HFFc6 (cell line): ENCODE data around the gene ZNF559. TPM values are rescaled to one million over a fixed set of nuclear protein-coding genes. Genes with fewer than 3 reads are reported as not detected.
A peak's percentile ranks its signal among the peaks of the same experiment; 100 is the strongest.

Experiments
- DNase-seq: peaks from one replicate; pipeline ENCODE4 v3.0.0-alpha.2; 2018
- H3K27ac Mint-ChIP-seq: 2 replicates; pipeline ENCODE4 v1.8.0; 2020; ENCODE audit warnings: mild to moderate bottlenecking, mixed read lengths
- H3K27me3 Mint-ChIP-seq: 2 replicates; pipeline ENCODE4 v1.8.0; 2021; ENCODE audit warnings: mild to moderate bottlenecking, moderate library complexity, mixed read lengths; ENCODE audit not compliant: insufficient read depth
- H3K36me3 Mint-ChIP-seq: 2 replicates; pipeline ENCODE4 v1.8.0; 2021; ENCODE audit warnings: low read depth, mixed read lengths
- H3K4me1 Mint-ChIP-seq: 2 replicates; pipeline ENCODE4 v1.8.0; 2020; ENCODE audit warnings: low read depth, mixed read lengths
- H3K4me3 Mint-ChIP-seq: 2 replicates; pipeline ENCODE4 v1.8.0; 2020; ENCODE audit warnings: mild to moderate bottlenecking, moderate library complexity, mixed read lengths
- H3K9me3 Mint-ChIP-seq: 2 replicates; pipeline ENCODE4 v1.8.0; 2020; ENCODE audit warnings: mild to moderate bottlenecking, mixed read lengths
- CTCF ChIP-seq: fragments of 200-600 bp; sonication (generic); IDR thresholded peaks from 2 replicates; pipeline ENCODE4 v1.5.0; 2021; ENCODE audit warnings: antibody characterized with exemption, mild to moderate bottlenecking
- total RNA-seq, 6 experiments: library from RNA; stranded (reverse); fragmentation: NEBNext Ultra II Directional; extraction: Animal tissue kit (Norgen Biotek cat#: 25700); gene quantifications; 2 replicates in 1 of 6; 3 replicates in 5 of 6; pipeline ENCODE4 v1.2.3, GENCODE V29; 2021

ZNF559 gene
- total RNA-seq, 6 experiments from 2014 or later = 9.2 to 13.8 (median 11.5) TPM

DNA sequence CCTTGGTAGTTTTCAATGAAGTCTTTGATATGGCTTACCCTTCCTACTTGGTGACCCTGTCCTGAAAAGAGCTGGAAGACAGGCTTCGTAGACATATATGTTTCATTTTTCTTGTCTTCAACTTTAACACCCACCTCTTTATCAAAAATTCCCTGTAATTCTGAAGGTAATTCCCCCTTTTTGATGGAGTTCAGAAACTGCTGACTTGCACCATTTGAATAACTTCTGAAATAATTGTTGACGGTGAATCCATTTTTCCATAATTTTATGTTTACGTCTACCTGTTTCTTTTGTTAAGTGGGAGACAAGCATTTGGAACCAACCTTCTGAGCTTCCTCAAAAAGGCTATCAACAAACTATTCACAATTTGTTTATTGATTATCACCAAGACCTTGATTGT, 24.3 kb downstream of the ZNF559 start:
- peaks cover 93% of the 10 kb centered on the region for H3K9me3 Mint-ChIP-seq
- peaks cover 78% of the 10 kb centered on the region for H3K36me3 Mint-ChIP-seq

DNA sequence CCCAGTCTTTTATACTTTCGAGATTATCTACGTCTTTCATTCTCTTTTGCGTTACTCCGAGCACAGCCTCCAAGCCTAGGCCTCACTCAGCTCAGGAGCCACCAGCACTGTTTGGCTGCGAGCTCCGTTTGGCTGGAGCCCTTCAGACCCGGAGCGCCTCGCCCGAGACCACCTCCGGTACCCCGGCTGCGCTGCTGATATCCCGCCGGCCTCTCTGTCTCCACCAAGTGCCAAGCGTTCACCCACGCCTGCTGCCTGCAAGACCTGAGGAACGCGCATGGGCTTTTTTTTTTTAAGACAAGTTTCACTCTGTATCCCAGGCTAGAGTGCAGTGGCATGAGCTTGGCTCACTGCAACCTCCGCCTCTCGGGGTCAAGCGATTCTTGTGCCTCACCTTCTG, 24.7 kb downstream of the ZNF559 start:
- no peak for DNase-seq
- no peaks in the 10 kb centered on the region; the same call in 1 of the 2 replicates for H3K27me3 Mint-ChIP-seq
- H3K9me3 Mint-ChIP-seq = peaks cover 91% of the 10 kb centered on the region
- no peak for TF ChIP-seq CTCF
- no peak overlapping the region for H3K4me3 Mint-ChIP-seq
- H3K36me3 Mint-ChIP-seq = peaks cover 75% of the 10 kb centered on the region
- no peaks in the 10 kb centered on the region for H3K4me1 Mint-ChIP-seq
- H3K27ac Mint-ChIP-seq = no peak overlapping the region

More for the DNA sequence above, 24.3 kb downstream of the ZNF559 start:
- Mint-ChIP-seq H3K4me3 (no peak overlapping the region), H3K27ac (no peak overlapping the region), H3K27me3 (no peaks in the 10 kb centered on the region; the same call in 1 of the 2 replicates), H3K4me1 (no peaks in the 10 kb centered on the region)
- DNase-seq = no peak
- no peak for TF ChIP-seq CTCF

GRCh38 chr19:9352505-9352904, 28.5 kb downstream of the ZNF559 start:
- no peak overlapping the region for H3K27ac Mint-ChIP-seq
- H3K4me1 Mint-ChIP-seq = no peaks in the 10 kb centered on the region
- H3K36me3 Mint-ChIP-seq = peaks cover 66% of the 10 kb centered on the region
- DNase-seq = no peak
- H3K27me3 Mint-ChIP-seq = no peaks in the 10 kb centered on the region; the same call in 1 of the 2 replicates
- no peak overlapping the region for H3K4me3 Mint-ChIP-seq
- no peak for TF ChIP-seq CTCF
- peaks cover 87% of the 10 kb centered on the region for H3K9me3 Mint-ChIP-seq

DNA sequence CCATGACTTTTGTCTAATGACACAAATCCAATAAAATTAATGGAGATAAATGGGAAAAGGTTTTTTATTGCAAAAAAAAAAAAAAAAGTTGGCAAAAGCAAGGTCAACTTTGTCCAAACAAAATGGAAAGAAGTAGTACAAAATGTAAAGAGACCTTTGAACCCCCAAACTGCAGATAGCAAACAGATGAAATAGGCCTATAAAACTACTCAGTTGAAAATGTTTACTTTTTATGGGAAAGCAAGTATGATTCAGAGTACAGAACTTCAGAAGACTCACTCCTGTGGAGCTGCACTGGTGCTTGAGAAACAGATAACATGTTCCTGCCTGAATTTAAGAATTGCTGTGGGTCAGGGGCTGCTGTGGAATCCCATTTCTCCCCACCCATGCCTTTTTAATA, 29.0 kb downstream of the ZNF559 start:
- Mint-ChIP-seq H3K4me1 (no peaks in the 10 kb centered on the region), H3K4me3 (no peak overlapping the region), H3K27me3 (no peaks in the 10 kb centered on the region; the same call in 1 of the 2 replicates), H3K27ac (no peak overlapping the region), H3K9me3 (peaks cover 89% of the 10 kb centered on the region), H3K36me3 (peaks cover 68% of the 10 kb centered on the region)
- DNase-seq = no peak
- no peak for TF ChIP-seq CTCF

GRCh38 chr19:9354651-9355050, 30.7 kb downstream of the ZNF559 start:
- Mint-ChIP-seq H3K4me3 (no peak overlapping the region), H3K36me3 (peaks cover 62% of the 10 kb centered on the region), H3K27ac (no peak overlapping the region), H3K27me3 (peaks cover 2% of the 10 kb centered on the region; the same call in 1 of the 2 replicates), H3K9me3 (peaks cover 84% of the 10 kb centered on the region), H3K4me1 (no peaks in the 10 kb centered on the region)
- DNase-seq = no peak
- TF ChIP-seq CTCF = no peak

DNA sequence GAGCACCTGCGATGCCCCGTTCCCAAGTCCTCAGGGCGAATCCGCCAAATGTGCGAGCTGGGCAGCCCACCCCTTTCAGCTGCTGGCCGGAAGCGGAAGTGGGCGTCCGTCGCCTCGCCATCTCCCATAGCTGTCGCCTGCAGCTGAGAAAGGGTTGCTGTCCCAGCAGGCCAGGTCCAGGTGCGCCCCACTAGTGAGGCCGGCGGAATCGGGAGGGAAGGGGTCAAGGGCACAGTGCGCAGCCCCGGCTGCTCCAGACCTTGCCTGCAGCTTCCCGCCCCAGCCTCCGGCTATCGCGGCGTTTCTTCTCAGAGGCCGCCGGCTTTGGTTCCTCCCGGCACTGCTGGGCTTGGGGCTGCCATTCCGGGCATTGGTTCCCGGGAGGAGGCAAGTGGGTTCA, 38.9 kb downstream of the ZNF559 start, which contains the start of gene ZNF177:
Gene ZNF177 (plus strand): TSS at position 109 of the 400 bp plus-strand sequence. CDS start 15,299 bp downstream, outside the sequence.
- no peak for DNase-seq
- no peak for TF ChIP-seq CTCF
- Mint-ChIP-seq H3K36me3 (peaks cover 52% of the 10 kb centered on the region), H3K27ac (no peak within 1 kb of the TSS), H3K27me3 (peaks cover 2% of the 10 kb centered on the region; the same call in 1 of the 2 replicates), H3K9me3 (peaks cover 76% of the 10 kb centered on the region), H3K4me1 (no peaks in the 10 kb centered on the region), H3K4me3 (peak within 1 kb of the TSS; percentile 3; the same call in 1 of the 2 replicates)
